HepG2 (cell line): ENCODE data around the gene KISS1R. TPM values are rescaled to one million over a fixed set of nuclear protein-coding genes. Genes with fewer than 3 reads are reported as not detected.

Source experiments
- ATAC-seq: fragments of 200-7000 bp; cut with Tn5 transposase; 3 replicates; pipeline ENCODE4 v1.9.1; 2020; ENCODE audit warnings: mild to moderate bottlenecking, moderate library complexity
- BruUV-seq: library from RNA; stranded (reverse); fragments of 400-500 nt; replicated peaks from 2 replicates; lab custom pipeline; 2021; lab: Mats Ljungman, UMichigan
- CTCF ChIA-PET: fragments of 300-600 bp; formaldehyde crosslinking; extraction: SDS; loops from one replicate; lab custom pipeline; 2021; ENCODE audit warnings: low total read pairs, inconsistent platforms, low intra/inter-chr PET ratio; lab: Yijun Ruan, JAX
- POLR2A ChIA-PET: fragments of 350-600 bp; sonication (Branson Sonifier 250); formaldehyde crosslinking; loops from one replicate; lab custom pipeline; 2020; ENCODE audit warnings: antibody characterized with exemption, inconsistent platforms; lab: Yijun Ruan, JAX
- DNase-seq: peaks from one replicate; pipeline ENCODE4 v3.0.0-alpha.2; 2015; ENCODE audit warnings: low spot score
- FAIRE-seq: peaks from 3 replicates; lab custom pipeline; 2011; peaks lifted over from hg19 to GRCh38; lab: Jason Lieb, UNC
- H2AFZ ChIP-seq: one replicate; pipeline ENCODE4 v1.6.1; 2011; ENCODE audit warnings: low read length, inconsistent platforms
- H3K27ac ChIP-seq: fragments of 300-600 bp; 3 replicates; pipeline ENCODE4 v1.8.0; 2011; ENCODE audit warnings: mixed run types, mild to moderate bottlenecking, mixed read lengths, low read length, inconsistent platforms; ENCODE audit not compliant: insufficient read depth; ENCODE audit errors: extremely low read length
- H3K27me3 ChIP-seq, 2 experiments: fragments of 200-600 bp in 1 of 2; 2 replicates in 1 of 2; 3 replicates in 1 of 2; pipeline versions ENCODE4 v1.6.0 to v1.8.0; 2011; ENCODE audit warnings: low read length in 2 of 2, mild to moderate bottlenecking in 2 of 2, moderate library complexity in 2 of 2, inconsistent platforms in 1 of 2; ENCODE audit not compliant: insufficient read depth in 2 of 2, control insufficient read depth in 1 of 2
- H3K36me3 ChIP-seq, 2 experiments: fragments of 200-600 bp in 1 of 2; replicated peaks in 1 of 2; 2 replicates in 1 of 2; 3 replicates in 1 of 2; pipeline versions ENCODE4 v1.5.1 to v1.8.0; 2011; ENCODE audit warnings: low read length in 2 of 2, inconsistent platforms in 1 of 2; ENCODE audit not compliant: insufficient read depth in 2 of 2, control insufficient read depth in 1 of 2
- H3K4me1 ChIP-seq: 2 replicates; pipeline ENCODE4 v1.5.1; 2012; ENCODE audit warnings: low read length, inconsistent platforms; ENCODE audit not compliant: insufficient read depth
- H3K4me2 ChIP-seq: 2 replicates; pipeline ENCODE4 v1.6.0; 2011; ENCODE audit warnings: low read depth, low read length, inconsistent platforms
- H3K4me3 ChIP-seq, 3 experiments: fragments of 200-600 bp in 1 of 3; sonication (generic), shearing (Covaris generic) in 1 of 3; replicated peaks in 1 of 3; 2 replicates each; pipeline ENCODE4 v1.5.1; 2011 to 2016; ENCODE audit warnings: low read length in 3 of 3, inconsistent platforms in 2 of 3, low read depth in 2 of 3, mild to moderate bottlenecking in 2 of 3, control low read depth in 1 of 3, mixed read lengths in 1 of 3; ENCODE audit not compliant: insufficient read depth in 1 of 3
- H3K79me2 ChIP-seq: one replicate; pipeline ENCODE4 v1.6.1; 2011; ENCODE audit warnings: low read length, inconsistent platforms; ENCODE audit not compliant: insufficient read depth
- H3K9ac ChIP-seq: 2 replicates; pipeline ENCODE4 v1.6.0; 2011; ENCODE audit warnings: mild to moderate bottlenecking, low read depth, low read length, inconsistent platforms; ENCODE audit not compliant: insufficient read depth
- H3K9me3 ChIP-seq: 2 replicates; pipeline ENCODE4 v1.5.1; 2012; ENCODE audit warnings: mild to moderate bottlenecking, low read length
- H4K20me1 ChIP-seq: 2 replicates; pipeline ENCODE4 v1.6.0; 2011; ENCODE audit warnings: inconsistent platforms, mild to moderate bottlenecking, low read length, moderate library complexity; ENCODE audit not compliant: insufficient read depth
- CEBPZ ChIP-seq: IDR thresholded peaks from 2 replicates; pipeline ENCODE4 v1.6.1; 2012; ENCODE audit warnings: low read length, improper control_type of control experiment
- ELF1 ChIP-seq: sonication (generic); formaldehyde crosslinking; IDR thresholded peaks from 2 replicates; pipeline ENCODE4 v1.4.0; 2020; ENCODE audit warnings: missing genetic modification reagents
- FLYWCH1 ChIP-seq: sonication (generic); formaldehyde crosslinking; IDR thresholded peaks from 2 replicates; pipeline ENCODE4 v1.8.1; 2023; ENCODE audit warnings: mild to moderate bottlenecking, missing genetic modification reagents
- FOXP1 ChIP-seq, 2 experiments: fragments of 450-650 bp in 1 of 2; IDR thresholded peaks; 2 replicates each; pipeline ENCODE4 v1.6.1; 2017 to 2018; ENCODE audit warnings: antibody characterized with exemption in 1 of 2
- MBNL3 ChIP-seq: fragments of 250-450 bp; sonication (Bioruptor Pico); conservative IDR thresholded peaks from 2 replicates; pipeline ENCODE4 v1.8.0; 2022; ENCODE audit warnings: mild to moderate bottlenecking, inconsistent platforms
- NR2F2 ChIP-seq: IDR thresholded peaks from 2 replicates; pipeline ENCODE4 v1.6.1; 2012; ENCODE audit warnings: low read depth, inconsistent platforms, borderline replicate concordance
- ZFYVE20 ChIP-seq: sonication (generic); formaldehyde crosslinking; IDR thresholded peaks from 2 replicates; pipeline ENCODE4 v1.8.0; 2023; ENCODE audit warnings: low read depth, mild to moderate bottlenecking, moderate library complexity, missing genetic modification reagents, borderline replicate concordance
- ZNF33B ChIP-seq: sonication (generic); formaldehyde crosslinking; IDR thresholded peaks from 2 replicates; pipeline ENCODE4 v1.5.1; 2020; ENCODE audit warnings: mild to moderate bottlenecking, missing genetic modification reagents
- ZNF546 ChIP-seq: sonication (generic); formaldehyde crosslinking; conservative IDR thresholded peaks from 2 replicates; pipeline ENCODE4 v1.8.1; 2023; ENCODE audit warnings: mild to moderate bottlenecking, missing genetic modification reagents
- ZNF570 ChIP-seq: sonication (generic); formaldehyde crosslinking; IDR thresholded peaks from 2 replicates; pipeline ENCODE4 v1.4.0; 2020; ENCODE audit warnings: mild to moderate bottlenecking, missing genetic modification reagents, borderline replicate concordance
- ZNF839 ChIP-seq: sonication (generic); formaldehyde crosslinking; IDR thresholded peaks from 2 replicates; pipeline ENCODE4 v1.4.0; 2020; ENCODE audit warnings: missing genetic modification reagents, mild to moderate bottlenecking, borderline replicate concordance
- WGBS: methylation state at CpG from one replicate; pipeline ENCODE4 v1.1.6; 2017; ENCODE audit warnings: low lambda C conversion rate; 5-methylcytosine and 5-hydroxymethylcytosine counted together
- in situ Hi-C: cut with HindIII; loops from 2 replicates; pipeline ENCODE4 v1.10.0; 2017; ENCODE audit warnings: low pct_unique_long_range_greater_than_20kb; ENCODE audit not compliant: extremely low pct_ligation_motif_present
- intact Hi-C: fragments of 100-400 bp; cut with micrococcal nuclease; formaldehyde crosslinking; loops from one replicate; pipeline ENCODE4 v1.10.0; 2022; ENCODE audit not compliant: unreplicated experiment
- polyA plus RNA-seq, 8 experiments: library from polyadenylated mRNA; depleted of rRNA in 3 of 8; stranded (reverse) in 7 of 8; unstranded in 1 of 8; fragments of >200 nt; fragmentation: Illumina TruSeq in 4 of 8; extraction: Trizol in 4 of 8; gene quantifications; 2 replicates each; pipeline versions ENCODE4 v1.2.1 to v1.2.3, GENCODE V29; 2011 to 2016; ENCODE audit warnings: low read depth in 4 of 8, missing spikeins in 1 of 8, mixed read lengths in 1 of 8; ENCODE audit not compliant: insufficient read depth in 1 of 8
- total RNA-seq, 5 experiments: library from RNA; depleted of rRNA; stranded (reverse); fragments of >200 nt; fragmentation: Illumina TruSeq; extraction: Trizol; gene quantifications; 2 replicates each; pipeline ENCODE4 v1.2.3, GENCODE V29; 2016; ENCODE audit warnings: low read depth in 1 of 5
- TF ChIP-seq, protein P1 (sequence below): sonication (generic); formaldehyde crosslinking; IDR thresholded peaks from 2 replicates; pipeline ENCODE4 v1.5.0; 2020; ENCODE audit warnings: mild to moderate bottlenecking, missing genetic modification reagents
- TF ChIP-seq, protein P2 (sequence below): sonication (generic); formaldehyde crosslinking; IDR thresholded peaks from 2 replicates; pipeline ENCODE4 v1.4.0; 2020; ENCODE audit warnings: missing genetic modification reagents, borderline replicate concordance

The KISS1R gene
- total and polyA plus RNA-seq, 2 of the 13 experiments (the other 11 are each of a cell fraction or from before 2014, with no cell fraction given): 1.1 to 10.2 TPM

GRCh38 chr19:953445-954271, 36.5 kb downstream of the KISS1R start:
- Histone ChIP-seq H3K27ac (peak overlapping the region; percentile 99), H3K79me2 (peaks cover 67% of the 10 kb centered on the region), H2AFZ (no peak overlapping the region), H3K4me1 (peaks cover 81% of the 10 kb centered on the region), H3K27me3 (no peaks in the 10 kb centered on the region), H3K9me3 (no peaks in the 10 kb centered on the region), H4K20me1 (no peaks in the 10 kb centered on the region), H3K9ac (peak overlapping the region; percentile 92), H3K36me3 (peaks cover 7 to 8% of the 10 kb centered on the region in 2 experiments; a peak in 4 of 5 replicates), H3K4me3 (peak overlapping the region in 1 of 3 experiments; percentile 31; a peak in 3 of 6 replicates), H3K4me2 (peak overlapping the region; percentile 86)
- intact Hi-C loops (loop anchor here (2.0 kb wide), 2 partner anchors 19 to 67 kb away; partner anchors contain the start of genes RNU6-2 and TMEM259), in situ Hi-C loops (no loop called here)
- ATAC-seq: peak; percentile 6; the same call in 2 of the 3 replicates
- ChIA-PET CTCF (no interaction called here), POLR2A (interaction anchor here (0.7 to 4.8 kb wide), 11 partner anchors 8 to 175 kb away, joined by 3 to 50 read pairs (median 18); partner anchors contain the start of gene WDR18)
- BruUV-seq: TSS peak; percentile 22
- FAIRE-seq: no peak
- 60% methylated on average over 27 of the region's 33 CpGs for WGBS
- DNase-seq: no peak
- no peak for TF ChIP-seq ZFYVE20 (CRISPR knock-in tag)
- TF ChIP-seq, protein P1, sequence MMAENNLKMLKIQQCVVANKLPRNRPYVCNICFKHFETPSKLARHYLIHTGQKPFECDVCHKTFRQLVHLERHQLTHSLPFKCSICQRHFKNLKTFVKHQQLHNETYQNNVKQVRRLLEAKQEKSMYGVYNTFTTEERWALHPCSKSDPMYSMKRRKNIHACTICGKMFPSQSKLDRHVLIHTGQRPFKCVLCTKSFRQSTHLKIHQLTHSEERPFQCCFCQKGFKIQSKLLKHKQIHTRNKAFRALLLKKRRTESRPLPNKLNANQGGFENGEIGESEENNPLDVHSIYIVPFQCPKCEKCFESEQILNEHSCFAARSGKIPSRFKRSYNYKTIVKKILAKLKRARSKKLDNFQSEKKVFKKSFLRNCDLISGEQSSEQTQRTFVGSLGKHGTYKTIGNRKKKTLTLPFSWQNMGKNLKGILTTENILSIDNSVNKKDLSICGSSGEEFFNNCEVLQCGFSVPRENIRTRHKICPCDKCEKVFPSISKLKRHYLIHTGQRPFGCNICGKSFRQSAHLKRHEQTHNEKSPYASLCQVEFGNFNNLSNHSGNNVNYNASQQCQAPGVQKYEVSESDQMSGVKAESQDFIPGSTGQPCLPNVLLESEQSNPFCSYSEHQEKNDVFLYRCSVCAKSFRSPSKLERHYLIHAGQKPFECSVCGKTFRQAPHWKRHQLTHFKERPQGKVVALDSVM (CRISPR knock-in tag): peak; percentile 74
- no peak for TF ChIP-seq MBNL3 (CRISPR knock-in tag)
- no peak for TF ChIP-seq CEBPZ
- TF ChIP-seq, protein P2, sequence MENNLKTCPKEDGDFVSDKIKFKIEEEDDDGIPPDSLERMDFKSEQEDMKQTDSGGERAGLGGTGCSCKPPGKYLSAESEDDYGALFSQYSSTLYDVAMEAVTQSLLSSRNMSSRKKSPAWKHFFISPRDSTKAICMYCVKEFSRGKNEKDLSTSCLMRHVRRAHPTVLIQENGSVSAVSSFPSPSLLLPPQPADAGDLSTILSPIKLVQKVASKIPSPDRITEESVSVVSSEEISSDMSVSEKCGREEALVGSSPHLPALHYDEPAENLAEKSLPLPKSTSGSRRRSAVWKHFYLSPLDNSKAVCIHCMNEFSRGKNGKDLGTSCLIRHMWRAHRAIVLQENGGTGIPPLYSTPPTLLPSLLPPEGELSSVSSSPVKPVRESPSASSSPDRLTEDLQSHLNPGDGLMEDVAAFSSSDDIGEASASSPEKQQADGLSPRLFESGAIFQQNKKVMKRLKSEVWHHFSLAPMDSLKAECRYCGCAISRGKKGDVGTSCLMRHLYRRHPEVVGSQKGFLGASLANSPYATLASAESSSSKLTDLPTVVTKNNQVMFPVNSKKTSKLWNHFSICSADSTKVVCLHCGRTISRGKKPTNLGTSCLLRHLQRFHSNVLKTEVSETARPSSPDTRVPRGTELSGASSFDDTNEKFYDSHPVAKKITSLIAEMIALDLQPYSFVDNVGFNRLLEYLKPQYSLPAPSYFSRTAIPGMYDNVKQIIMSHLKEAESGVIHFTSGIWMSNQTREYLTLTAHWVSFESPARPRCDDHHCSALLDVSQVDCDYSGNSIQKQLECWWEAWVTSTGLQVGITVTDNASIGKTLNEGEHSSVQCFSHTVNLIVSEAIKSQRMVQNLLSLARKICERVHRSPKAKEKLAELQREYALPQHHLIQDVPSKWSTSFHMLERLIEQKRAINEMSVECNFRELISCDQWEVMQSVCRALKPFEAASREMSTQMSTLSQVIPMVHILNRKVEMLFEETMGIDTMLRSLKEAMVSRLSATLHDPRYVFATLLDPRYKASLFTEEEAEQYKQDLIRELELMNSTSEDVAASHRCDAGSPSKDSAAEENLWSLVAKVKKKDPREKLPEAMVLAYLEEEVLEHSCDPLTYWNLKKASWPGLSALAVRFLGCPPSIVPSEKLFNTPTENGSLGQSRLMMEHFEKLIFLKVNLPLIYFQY: no peak
- TF ChIP-seq FOXP1 (IDR thresholded peaks at IDR 0.05): no peak
- no peak for TF ChIP-seq FOXP1 (CRISPR knock-in tag; IDR thresholded peaks at IDR 0.05)
- TF ChIP-seq NR2F2: no peak
- TF ChIP-seq ZNF546 (CRISPR knock-in tag): no peak
- no peak for TF ChIP-seq ZNF570 (CRISPR knock-in tag)
- TF ChIP-seq ZNF839 (CRISPR knock-in tag): no peak
- TF ChIP-seq ELF1 (CRISPR knock-in tag): no peak
- TF ChIP-seq ZNF33B (CRISPR knock-in tag): no peak
- TF ChIP-seq FLYWCH1 (CRISPR knock-in tag): no peak
